Measurements from ENCODE around the gene BTD.
"Not testable (repeated sequence)": the region's sequence is repeated elsewhere in the genome, so short reads cannot be mapped to it uniquely, and the experiment has no call there.

GRCh38 chr3:15619659-15620464 is 18.3 kb downstream of the BTD start:
- TF ChIP-seq MAZ (IDR thresholded peaks at IDR 0.05; ENCODE audit: borderline replicate concordance, low read depth, low read length); CTCF (IDR thresholded peaks at IDR 0.05); POLR2A (IDR thresholded peaks at IDR 0.05; ENCODE audit: low read length); JUNB (IDR thresholded peaks at IDR 0.05); RCOR1 (IDR thresholded peaks at IDR 0.05; ENCODE audit: low read depth, low read length); RFX5 (IDR thresholded peaks at IDR 0.05); HDAC2 (IDR thresholded peaks at IDR 0.05); ZC3H11A (IDR thresholded peaks at IDR 0.05): not testable (repeated sequence)
